MM.1S (cell line): Measurements from ENCODE around the gene HTR1E.

ENCODE experiments used
- EZH2phosphoT487 ChIP-seq: fragments of 300-600 bp; sonication (generic); IDR thresholded peaks from 2 replicates; pipeline ENCODE4 v1.6.1; 2018; ENCODE audit warnings: antibody characterized with exemption, low read length
- TF ChIP-seq, protein P1 (sequence below): fragments of 300-600 bp; sonication (generic); IDR thresholded peaks from 2 replicates; pipeline ENCODE4 v1.5.1; 2016; ENCODE audit warnings: antibody characterized with exemption, low read length, mixed read lengths

DNA sequence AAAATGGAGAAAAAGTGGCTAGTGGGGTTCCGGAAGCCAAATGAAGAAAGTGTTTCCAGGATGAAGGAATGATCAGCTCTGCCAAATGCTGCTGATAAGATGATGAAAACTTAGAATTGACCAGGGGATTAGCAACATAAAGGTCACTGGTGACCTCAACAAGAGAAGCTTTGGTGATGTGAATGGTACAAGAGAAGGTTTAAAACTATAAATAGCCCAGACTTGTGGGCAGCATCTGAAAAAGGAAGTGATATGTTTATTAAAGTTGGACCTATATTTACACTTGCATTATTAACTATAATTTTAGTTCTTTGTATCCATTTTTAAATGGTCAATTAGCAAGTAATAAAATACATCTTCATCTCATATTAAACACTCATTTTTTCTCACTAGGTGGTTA is 112.5 kb downstream of the HTR1E start:
- TF ChIP-seq EZH2phosphoT487, result no peak
- TF ChIP-seq, protein P1, sequence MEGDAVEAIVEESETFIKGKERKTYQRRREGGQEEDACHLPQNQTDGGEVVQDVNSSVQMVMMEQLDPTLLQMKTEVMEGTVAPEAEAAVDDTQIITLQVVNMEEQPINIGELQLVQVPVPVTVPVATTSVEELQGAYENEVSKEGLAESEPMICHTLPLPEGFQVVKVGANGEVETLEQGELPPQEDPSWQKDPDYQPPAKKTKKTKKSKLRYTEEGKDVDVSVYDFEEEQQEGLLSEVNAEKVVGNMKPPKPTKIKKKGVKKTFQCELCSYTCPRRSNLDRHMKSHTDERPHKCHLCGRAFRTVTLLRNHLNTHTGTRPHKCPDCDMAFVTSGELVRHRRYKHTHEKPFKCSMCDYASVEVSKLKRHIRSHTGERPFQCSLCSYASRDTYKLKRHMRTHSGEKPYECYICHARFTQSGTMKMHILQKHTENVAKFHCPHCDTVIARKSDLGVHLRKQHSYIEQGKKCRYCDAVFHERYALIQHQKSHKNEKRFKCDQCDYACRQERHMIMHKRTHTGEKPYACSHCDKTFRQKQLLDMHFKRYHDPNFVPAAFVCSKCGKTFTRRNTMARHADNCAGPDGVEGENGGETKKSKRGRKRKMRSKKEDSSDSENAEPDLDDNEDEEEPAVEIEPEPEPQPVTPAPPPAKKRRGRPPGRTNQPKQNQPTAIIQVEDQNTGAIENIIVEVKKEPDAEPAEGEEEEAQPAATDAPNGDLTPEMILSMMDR, result no peak
